Measurements from ENCODE around the gene PGLYRP2.

The PGLYRP2 gene

GRCh38 chr19:15457701-15458484 lies 21.4 kb downstream of the PGLYRP2 start:
- H3K9me3 Mint-ChIP-seq, result no peaks in the 10 kb centered on the region
- no peak for TF ChIP-seq CTCF (IDR thresholded peaks at IDR 0.05)
- H3K4me1 Mint-ChIP-seq, result peaks cover 10% of the 10 kb centered on the region
- H3K27ac Mint-ChIP-seq, result no peak overlapping the region
- peaks cover 95% of the 10 kb centered on the region for H3K27me3 Mint-ChIP-seq (ENCODE audit: low read depth, poor library complexity)
- no peak for DNase-seq
- H3K4me3 Mint-ChIP-seq, result no peak overlapping the region
- H3K36me3 Mint-ChIP-seq (ENCODE audit: low read depth), result no peaks in the 10 kb centered on the region

- TF ChIP-seq CTCF (IDR thresholded peaks at IDR 0.05), result no peak
- Mint-ChIP-seq H3K4me1 (peaks cover 10% of the 10 kb centered on the region), H3K9me3 (no peaks in the 10 kb centered on the region), H3K27ac (no peak overlapping the region), H3K36me3 (ENCODE audit: low read depth) (no peaks in the 10 kb centered on the region), H3K4me3 (no peak overlapping the region), H3K27me3 (ENCODE audit: low read depth, poor library complexity) (peaks cover 92% of the 10 kb centered on the region)
- DNase-seq, result peak; percentile 38
These were observed 22.2 kb downstream of the PGLYRP2 start for GRCh38 chr19:15456871-15457700.

GRCh38 chr19:15456441-15456840 lies 22.9 kb downstream of the PGLYRP2 start:
- Mint-ChIP-seq H3K4me3 (no peak overlapping the region), H3K27me3 (ENCODE audit: low read depth, poor library complexity) (peaks cover 92% of the 10 kb centered on the region), H3K4me1 (peaks cover 10% of the 10 kb centered on the region), H3K9me3 (no peaks in the 10 kb centered on the region), H3K27ac (no peak overlapping the region), H3K36me3 (ENCODE audit: low read depth) (no peaks in the 10 kb centered on the region)
- TF ChIP-seq CTCF (IDR thresholded peaks at IDR 0.05), result no peak
- no peak for DNase-seq

- TF ChIP-seq CTCF (IDR thresholded peaks at IDR 0.05), result no peak
- Mint-ChIP-seq H3K36me3 (ENCODE audit: low read depth) (no peaks in the 10 kb centered on the region), H3K27ac (no peak overlapping the region), H3K4me1 (peaks cover 10% of the 10 kb centered on the region), H3K27me3 (ENCODE audit: low read depth, poor library complexity) (peaks cover 92% of the 10 kb centered on the region), H3K4me3 (no peak overlapping the region), H3K9me3 (no peaks in the 10 kb centered on the region)
- DNase-seq, result no peak
These were observed 23.3 kb downstream of the PGLYRP2 start for GRCh38 chr19:15455996-15456395.

- Mint-ChIP-seq H3K27me3 (ENCODE audit: low read depth, poor library complexity) (peaks cover 79% of the 10 kb centered on the region), H3K9me3 (no peaks in the 10 kb centered on the region), H3K4me3 (peak overlapping the region; percentile 59)
These were observed 25.1 kb downstream of the PGLYRP2 start for GRCh38 chr19:15453906-15454860.

More at GRCh38 chr19:15453906-15454860, 25.1 kb downstream of the PGLYRP2 start:
- DNase-seq, result no peak
- Mint-ChIP-seq H3K27ac (no peak overlapping the region), H3K4me1 (peaks cover 14% of the 10 kb centered on the region), H3K36me3 (ENCODE audit: low read depth) (no peaks in the 10 kb centered on the region)
- peak; percentile 7 for TF ChIP-seq CTCF (IDR thresholded peaks at IDR 0.05)
